ENCODE measurements around the gene HTR2A.

GRCh38 chr13:46903748-46904147, 6.9 kb upstream of the HTR2A start:
- no peak for TF ChIP-seq POLR2A (IDR thresholded peaks at IDR 0.05; ENCODE audit: low read depth, low read length)
- no peak for TF ChIP-seq TAF1 (IDR thresholded peaks at IDR 0.05; ENCODE audit: borderline replicate concordance, low read depth, low read length)

Measured in GM12892 (cell line).